Thymus (tissue), 11 donors: ENCODE results near the gene NRXN3. TPM values are rescaled to one million over a fixed set of nuclear protein-coding genes. Genes with fewer than 3 reads are reported as not detected.

ENCODE experiments used
- DNase-seq, 9 donors: peaks; one replicate each; pipeline ENCODE4 v3.0.0-alpha.2; 2013; ENCODE audit warnings: low spot score in 9 of 9, low read depth in 6 of 9, missing footprints in 1 of 9
- H3K27ac ChIP-seq, 2 donors: one replicate each; pipeline ENCODE4 v1.5.1; 2013; ENCODE audit warnings: control low read depth in 1 of 2, low read depth in 1 of 2, low read length in 1 of 2, mild to moderate bottlenecking in 1 of 2, moderate library complexity in 1 of 2
- H3K27me3 ChIP-seq, 2 donors: one replicate each; pipeline ENCODE4 v1.5.1; 2013; ENCODE audit warnings: low read length in 1 of 2; ENCODE audit not compliant: control insufficient read depth in 2 of 2, insufficient read depth in 1 of 2
- H3K36me3 ChIP-seq, 2 donors: one replicate each; pipeline ENCODE4 v1.5.1; 2013; ENCODE audit warnings: low read length in 1 of 2, mild to moderate bottlenecking in 1 of 2, moderate library complexity in 1 of 2; ENCODE audit not compliant: control insufficient read depth in 2 of 2, insufficient read depth in 2 of 2
- H3K4me1 ChIP-seq, 2 donors: one replicate each; pipeline ENCODE4 v1.5.1; 2013; ENCODE audit warnings: low read length in 2 of 2; ENCODE audit not compliant: control insufficient read depth in 2 of 2, insufficient read depth in 2 of 2
- H3K4me3 ChIP-seq, 2 donors: one replicate each; pipeline ENCODE4 v1.5.1; 2013; ENCODE audit warnings: low read length in 2 of 2, control low read depth in 1 of 2, mild to moderate bottlenecking in 1 of 2
- H3K9me3 ChIP-seq, 2 donors: one replicate each; pipeline ENCODE4 v1.5.1; 2013; ENCODE audit warnings: low read length in 1 of 2, mild to moderate bottlenecking in 1 of 2; ENCODE audit not compliant: control insufficient read depth in 2 of 2, insufficient read depth in 1 of 2
- WGBS: extraction: QIAGEN DNeasy Blood & Tissue Kit; methylation state at CpG from one replicate; pipeline ENCODE4 v1.1.7; 2013; 5-methylcytosine and 5-hydroxymethylcytosine counted together
- polyA plus RNA-seq: library from polyadenylated mRNA; stranded (reverse); fragments of 200-250 nt; gene quantifications from one replicate; pipeline ENCODE4 v1.2.3, GENCODE V29; 2013
- total RNA-seq: library from RNA; stranded (reverse); fragments of 120-200 nt; gene quantifications from one replicate; pipeline ENCODE4 v1.2.4, GENCODE V29; 2013
- donor health status: healthy.

Gene NRXN3
- total and polyA plus RNA-seq, 2 donors = 1.5 to 3.7 TPM

- H3K4me1 ChIP-seq = no peaks in the 10 kb centered on the region
- no peaks in the 10 kb centered on the region for H3K9me3 ChIP-seq
- H3K36me3 ChIP-seq = no peaks in the 10 kb centered on the region
- no peak for DNase-seq
- no peak overlapping the region for H3K27ac ChIP-seq
- no peaks in the 10 kb centered on the region for H3K27me3 ChIP-seq
- WGBS = 86% methylated on average over 7 of the region's 7 CpGs
- H3K4me3 ChIP-seq = no peak overlapping the region
Measured at GRCh38 chr14:79037593-79037992, 867.4 kb downstream of the NRXN3 start.

DNA sequence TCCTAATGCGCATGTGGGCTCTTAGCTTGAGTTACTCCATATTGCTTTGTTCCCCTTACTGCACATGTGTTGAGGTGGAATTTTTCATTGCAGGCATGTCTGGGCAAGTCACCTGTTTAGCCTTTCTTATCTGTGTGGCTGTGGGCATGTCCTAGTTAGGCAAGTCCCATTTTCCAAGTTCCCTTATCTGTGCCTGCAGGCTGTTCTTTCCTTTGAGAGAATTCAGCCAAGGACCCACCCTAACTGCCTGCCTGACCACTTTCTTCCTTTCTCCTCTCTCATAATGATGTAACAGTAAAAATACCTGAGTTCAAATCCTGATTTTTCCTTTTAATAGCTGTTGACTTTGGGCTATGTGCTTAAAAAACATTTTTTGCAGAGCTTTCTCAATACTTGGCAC lies 870.6 kb downstream of the NRXN3 start:
- no peak overlapping the region for H3K4me3 ChIP-seq
- H3K9me3 ChIP-seq = no peaks in the 10 kb centered on the region
- no peak for DNase-seq
- no peaks in the 10 kb centered on the region for H3K4me1 ChIP-seq
- WGBS = 98% methylated on average over 1 of the region's 1 CpG
- no peak overlapping the region for H3K27ac ChIP-seq
- H3K36me3 ChIP-seq = no peaks in the 10 kb centered on the region
- H3K27me3 ChIP-seq = no peaks in the 10 kb centered on the region

- H3K4me1 ChIP-seq = no peaks in the 10 kb centered on the region
- H3K27me3 ChIP-seq = no peaks in the 10 kb centered on the region
- 93% methylated on average over 7 of the region's 7 CpGs for WGBS
- H3K36me3 ChIP-seq = no peaks in the 10 kb centered on the region
- H3K4me3 ChIP-seq = no peak overlapping the region
- H3K9me3 ChIP-seq = no peaks in the 10 kb centered on the region
- DNase-seq = no peak
- H3K27ac ChIP-seq = no peak overlapping the region
Measured at GRCh38 chr14:79043194-79043889, 873.2 kb downstream of the NRXN3 start.

- H3K36me3 ChIP-seq = no peaks in the 10 kb centered on the region
- no peak overlapping the region for H3K27ac ChIP-seq
- H3K9me3 ChIP-seq = no peaks in the 10 kb centered on the region
- H3K4me3 ChIP-seq = no peak overlapping the region
- WGBS = 62% methylated on average over 8 of the region's 8 CpGs
- no peak for DNase-seq
- no peaks in the 10 kb centered on the region for H3K4me1 ChIP-seq
- H3K27me3 ChIP-seq = no peaks in the 10 kb centered on the region
Measured at GRCh38 chr14:79044894-79045624, 874.9 kb downstream of the NRXN3 start.

GRCh38 chr14:79050787-79051727 lies 880.9 kb downstream of the NRXN3 start:
- WGBS = 81% methylated on average over 6 of the region's 6 CpGs
- no peak overlapping the region for H3K4me3 ChIP-seq
- H3K9me3 ChIP-seq = no peaks in the 10 kb centered on the region
- DNase-seq = no peak
- H3K27ac ChIP-seq = no peak overlapping the region
- H3K4me1 ChIP-seq = no peaks in the 10 kb centered on the region
- no peaks in the 10 kb centered on the region for H3K36me3 ChIP-seq
- no peaks in the 10 kb centered on the region for H3K27me3 ChIP-seq

- Histone ChIP-seq H3K27me3 (no peaks in the 10 kb centered on the region), H3K4me3 (no peak overlapping the region), H3K27ac (no peak overlapping the region), H3K9me3 (no peaks in the 10 kb centered on the region), H3K4me1 (no peaks in the 10 kb centered on the region), H3K36me3 (no peaks in the 10 kb centered on the region)
- DNase-seq = no peak
- 94% methylated on average over 4 of the region's 4 CpGs for WGBS
Measured at GRCh38 chr14:79051742-79052141, 881.6 kb downstream of the NRXN3 start.

DNA sequence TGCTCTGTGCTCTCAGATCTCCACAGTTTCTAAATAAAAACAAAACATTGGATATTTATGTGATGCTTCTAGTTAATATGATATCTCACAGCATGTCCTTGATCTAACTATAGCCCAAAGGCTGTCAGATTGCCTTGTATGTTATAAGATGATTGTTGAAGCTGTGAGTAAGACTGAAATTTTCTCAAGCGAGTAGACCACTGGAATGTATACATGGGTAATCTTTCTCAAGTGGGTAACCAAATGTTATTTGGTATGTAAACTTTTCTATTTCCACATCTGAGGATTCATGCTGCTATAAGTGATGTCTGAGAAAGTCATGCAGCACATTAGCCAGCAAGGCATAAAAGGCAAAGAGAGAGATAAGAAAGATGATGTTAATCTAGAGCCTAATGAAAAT lies 886.7 kb downstream of the NRXN3 start:
- Histone ChIP-seq H3K9me3 (no peaks in the 10 kb centered on the region), H3K36me3 (no peaks in the 10 kb centered on the region), H3K27ac (no peak overlapping the region), H3K27me3 (no peaks in the 10 kb centered on the region), H3K4me3 (no peak overlapping the region), H3K4me1 (no peaks in the 10 kb centered on the region)
- no peak for DNase-seq
- WGBS = 99% methylated on average over 1 of the region's 1 CpG

GRCh38 chr14:79057333-79057732 lies 887.2 kb downstream of the NRXN3 start:
- Histone ChIP-seq H3K9me3 (no peaks in the 10 kb centered on the region), H3K27ac (no peak overlapping the region), H3K4me1 (no peaks in the 10 kb centered on the region), H3K27me3 (no peaks in the 10 kb centered on the region), H3K36me3 (no peaks in the 10 kb centered on the region), H3K4me3 (no peak overlapping the region)
- DNase-seq = no peak
- WGBS = 90% methylated on average over 2 of the region's 2 CpGs

DNA sequence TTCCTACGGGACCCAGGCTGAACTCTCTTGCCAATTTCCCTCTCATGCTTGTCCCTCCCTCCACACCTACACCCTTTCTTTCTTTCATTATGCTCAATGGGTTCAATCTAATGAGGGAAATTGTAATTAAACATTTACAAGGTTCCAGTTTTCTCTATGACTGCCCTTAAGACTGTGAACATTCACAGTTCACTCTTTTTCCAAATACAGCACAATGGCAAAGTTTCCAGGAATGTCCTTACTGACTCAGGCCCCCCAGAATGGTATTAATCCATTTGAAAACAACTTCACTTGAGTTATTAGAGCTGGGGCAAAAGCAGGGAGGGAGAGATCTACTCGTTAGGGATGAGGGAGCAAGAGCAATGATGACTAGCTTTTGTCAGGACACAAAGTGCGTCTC lies 892.1 kb downstream of the NRXN3 start:
- Histone ChIP-seq H3K27ac (no peak overlapping the region), H3K4me3 (no peak overlapping the region), H3K9me3 (no peaks in the 10 kb centered on the region), H3K27me3 (no peaks in the 10 kb centered on the region), H3K36me3 (no peaks in the 10 kb centered on the region), H3K4me1 (no peaks in the 10 kb centered on the region)
- WGBS = 61% methylated on average over 3 of the region's 3 CpGs
- DNase-seq = no peak
